HEK293 (cell line): Measurements from ENCODE around the gene ZBTB20.

Experiments
- CTCF ChIA-PET: fragments of 350-600 bp; formaldehyde crosslinking; extraction: SDS; loops from one replicate; lab custom pipeline; 2021; ENCODE audit warnings: antibody characterized with exemption; lab: Yijun Ruan, JAX
- POLR2A ChIA-PET: fragments of 300-600 bp; formaldehyde crosslinking; extraction: SDS; loops from one replicate; lab custom pipeline; 2020; ENCODE audit warnings: antibody characterized with exemption, inconsistent platforms; lab: Yijun Ruan, JAX
- H3K27ac ChIP-seq: fragments of 200-500 bp; sonication (Bioruptor generic); 2 replicates; pipeline ENCODE4 v1.5.1; 2014; ENCODE audit warnings: low read depth, low read length, control low read depth, inconsistent platforms; ENCODE audit errors: extremely low read depth
- H3K36me3 ChIP-seq, 2 experiments: fragments of 200-500 bp in 1 of 2; sonication (Bioruptor generic) in 1 of 2; 1 replicate in 1 of 2; 2 replicates in 1 of 2; pipeline ENCODE4 v1.5.1; 2014 to 2017; ENCODE audit warnings: inconsistent platforms in 2 of 2, low read length in 2 of 2; ENCODE audit not compliant: control insufficient read depth in 2 of 2, insufficient read depth in 1 of 2
- H3K4me1 ChIP-seq: fragments of 200-500 bp; sonication (Bioruptor generic); 2 replicates; pipeline ENCODE4 v1.5.1; 2014; ENCODE audit warnings: mild to moderate bottlenecking, low read length, inconsistent platforms; ENCODE audit not compliant: control insufficient read depth, insufficient read depth
- H3K4me3 ChIP-seq: 2 replicates; pipeline ENCODE4 v1.5.1; 2011; ENCODE audit warnings: low read depth, mild to moderate bottlenecking, control low read depth, low read length, moderate library complexity
- H3K9me3 ChIP-seq: fragments of 200-500 bp; sonication (Bioruptor generic); 2 replicates; pipeline ENCODE4 v1.5.1; 2014; ENCODE audit warnings: low read depth, low read length, inconsistent platforms; ENCODE audit not compliant: control insufficient read depth, insufficient read depth
- KLF7 ChIP-seq: fragments of 450-650 bp; formaldehyde crosslinking; IDR thresholded peaks from 2 replicates; pipeline ENCODE4 v1.5.1; 2016; ENCODE audit warnings: missing biosample characterization, missing genetic modification characterization, borderline replicate concordance
- PRDM2 ChIP-seq: fragments of 450-650 bp; formaldehyde crosslinking; IDR thresholded peaks from 2 replicates; pipeline ENCODE4 v1.5.1; 2016; ENCODE audit warnings: missing biosample characterization, missing genetic modification characterization, borderline replicate concordance
- PRDM6 ChIP-seq: fragments of 450-650 bp; formaldehyde crosslinking; IDR thresholded peaks from 2 replicates; pipeline ENCODE4 v1.5.1; 2017; ENCODE audit warnings: missing biosample characterization, missing genetic modification characterization
- REST ChIP-seq: fragments of 450-650 bp; formaldehyde crosslinking; IDR thresholded peaks from 2 replicates; pipeline ENCODE4 v1.5.1; 2016; ENCODE audit warnings: missing biosample characterization, missing genetic modification characterization
- WT1 ChIP-seq: fragments of 450-650 bp; formaldehyde crosslinking; IDR thresholded peaks from 2 replicates; pipeline ENCODE4 v1.5.1; 2016; ENCODE audit warnings: missing biosample characterization, missing genetic modification characterization
- ZBTB44 ChIP-seq: fragments of 450-650 bp; IDR thresholded peaks from 2 replicates; pipeline ENCODE4 v1.5.1; 2018; ENCODE audit warnings: missing biosample characterization, mild to moderate bottlenecking, missing genetic modification characterization
- ZBTB49 ChIP-seq: fragments of 450-650 bp; formaldehyde crosslinking; IDR thresholded peaks from 2 replicates; pipeline ENCODE4 v1.5.1; 2016; ENCODE audit warnings: missing biosample characterization, missing genetic modification characterization, low read depth
- ZFP37 ChIP-seq: fragments of 450-650 bp; formaldehyde crosslinking; IDR thresholded peaks from 2 replicates; pipeline ENCODE4 v1.5.1; 2016; ENCODE audit warnings: missing biosample characterization, missing genetic modification characterization
- ZNF146 ChIP-seq: fragments of 450-650 bp; formaldehyde crosslinking; IDR thresholded peaks from 2 replicates; pipeline ENCODE4 v1.5.1; 2016; ENCODE audit warnings: missing biosample characterization, missing genetic modification characterization
- ZNF280D ChIP-seq: fragments of 450-650 bp; formaldehyde crosslinking; IDR thresholded peaks from 2 replicates; pipeline ENCODE4 v1.5.1; 2016; ENCODE audit warnings: missing biosample characterization, missing genetic modification characterization
- ZNF350 ChIP-seq: fragments of 450-650 bp; formaldehyde crosslinking; IDR thresholded peaks from 2 replicates; pipeline ENCODE4 v1.5.0; 2017; ENCODE audit warnings: missing biosample characterization, mild to moderate bottlenecking, missing genetic modification characterization
- ZNF548 ChIP-seq: fragments of 450-650 bp; formaldehyde crosslinking; IDR thresholded peaks from 2 replicates; pipeline ENCODE4 v1.5.1; 2016; ENCODE audit warnings: missing biosample characterization, missing genetic modification characterization
- ZNF580 ChIP-seq: fragments of 450-650 bp; formaldehyde crosslinking; IDR thresholded peaks from 2 replicates; pipeline ENCODE4 v1.5.1; 2016; ENCODE audit warnings: missing biosample characterization, missing genetic modification characterization
- ZNF654 ChIP-seq: fragments of 450-650 bp; formaldehyde crosslinking; IDR thresholded peaks from 2 replicates; pipeline ENCODE4 v1.5.1; 2016; ENCODE audit warnings: low read depth, missing biosample characterization, missing genetic modification characterization
- ZNF704 ChIP-seq: fragments of 450-650 bp; formaldehyde crosslinking; IDR thresholded peaks from 2 replicates; pipeline ENCODE4 v1.5.1; 2016; ENCODE audit warnings: missing biosample characterization, missing genetic modification characterization
- ZNF777 ChIP-seq: fragments of 450-650 bp; formaldehyde crosslinking; IDR thresholded peaks from 2 replicates; pipeline ENCODE4 v1.5.1; 2017; ENCODE audit warnings: missing biosample characterization, missing genetic modification characterization, borderline replicate concordance
- ZNF785 ChIP-seq: fragments of 450-650 bp; formaldehyde crosslinking; IDR thresholded peaks from 2 replicates; pipeline ENCODE4 v1.5.1; 2016; ENCODE audit warnings: missing biosample characterization, missing genetic modification characterization

ZBTB20 gene

GRCh38 chr3:114451561-114452018 is 695.5 kb downstream of the ZBTB20 start:
- CTCF ChIA-PET: interaction anchor here (0.7 to 1.1 kb wide), 2 partner anchors 32 to 444 kb away, joined by 3 read pairs; no protein-coding TSS in a partner anchor
- POLR2A ChIA-PET: no interaction called here
- H3K4me3 ChIP-seq: no peak overlapping the region
- no peaks in the 10 kb centered on the region for H3K9me3 ChIP-seq
- H3K4me1 ChIP-seq: peaks cover 3% of the 10 kb centered on the region; the same call in 1 of the 2 replicates
- no peaks in the 10 kb centered on the region for H3K36me3 ChIP-seq
- no peak overlapping the region for H3K27ac ChIP-seq
- TF ChIP-seq KLF7 (tag by site-specific recombination): no peak
- TF ChIP-seq PRDM2 (tag by site-specific recombination): no peak
- no peak for TF ChIP-seq ZNF580
- TF ChIP-seq ZFP37 (tag by site-specific recombination): no peak
- TF ChIP-seq ZNF350 (tag by site-specific recombination): no peak
- TF ChIP-seq ZBTB49: no peak
- no peak for TF ChIP-seq PRDM6
- no peak for TF ChIP-seq ZNF280D (tag by site-specific recombination)
- TF ChIP-seq ZNF704 (tag by site-specific recombination): no peak
- no peak for TF ChIP-seq ZNF777 (tag by site-specific recombination)
- TF ChIP-seq ZNF548 (tag by site-specific recombination): no peak
- no peak for TF ChIP-seq WT1 (tag by site-specific recombination)
- no peak for TF ChIP-seq ZNF654
- TF ChIP-seq ZBTB44: no peak
- TF ChIP-seq REST (tag by site-specific recombination): no peak
- no peak for TF ChIP-seq ZNF146
- TF ChIP-seq ZNF785: no peak
